K562 (cell line): ENCODE measurements around the gene PARP15. TPM values are rescaled to one million over a fixed set of nuclear protein-coding genes. Genes with fewer than 3 reads are reported as not detected.

Experiments used
- ATAC-seq: fragments of 200-7000 bp; cut with Tn5 transposase; 3 replicates; pipeline ENCODE4 v1.9.1; 2020; ENCODE audit warnings: moderate library complexity
- BruUV-seq: library from RNA; stranded (reverse); fragments of 400-500 nt; replicated peaks from 2 replicates; lab custom pipeline; 2021; lab: Mats Ljungman, UMichigan
- CTCF ChIA-PET: fragments of 300-600 bp; formaldehyde crosslinking; extraction: SDS; loops from one replicate; lab custom pipeline; 2021; ENCODE audit warnings: low intra/inter-chr PET ratio; lab: Yijun Ruan, JAX
- POLR2A ChIA-PET: fragments of 300-600, 350-650 bp; sonication (Branson Sonifier 250); formaldehyde crosslinking; extraction: SDS; loops from one replicate; lab custom pipeline; 2021; ENCODE audit warnings: antibody characterized with exemption, inconsistent platforms; lab: Yijun Ruan, JAX
- DNase-seq, 4 experiments: peaks; one replicate each; pipeline versions ENCODE4 v3.0.0 to v3.0.0-alpha.2; 2011 to 2018; ENCODE audit warnings: low spot score in 3 of 4, mixed read lengths in 3 of 4; ENCODE audit errors: extremely low read depth in 1 of 4
- FAIRE-seq: peaks from 2 replicates; lab custom pipeline; 2011; peaks lifted over from hg19 to GRCh38; lab: Jason Lieb, UNC
- H2AFZ ChIP-seq: 2 replicates; pipeline ENCODE4 v1.6.0; 2011; ENCODE audit warnings: low read depth, low read length, control low read depth, inconsistent platforms
- H3K27ac ChIP-seq: fragments of 200-600 bp; 3 replicates; pipeline ENCODE4 v1.8.0; 2011; ENCODE audit warnings: low read depth, mild to moderate bottlenecking, control low read depth, inconsistent platforms, low read length, moderate library complexity, mixed read lengths; ENCODE audit errors: extremely low read depth
- H3K27me3 ChIP-seq, 2 experiments: fragments of 300-600 bp in 1 of 2; 2 replicates in 1 of 2; 3 replicates in 1 of 2; pipeline versions ENCODE4 v1.6.0 to v1.8.0; 2011; ENCODE audit warnings: inconsistent platforms in 2 of 2, low read length in 2 of 2, mild to moderate bottlenecking in 1 of 2, mixed read lengths in 1 of 2, moderate library complexity in 1 of 2; ENCODE audit not compliant: control insufficient read depth in 2 of 2, insufficient read depth in 2 of 2
- H3K36me3 ChIP-seq: fragments of 300-600 bp; 3 replicates; pipeline ENCODE4 v1.8.0; 2011; ENCODE audit warnings: mild to moderate bottlenecking, low read length, inconsistent platforms; ENCODE audit not compliant: control insufficient read depth, insufficient read depth
- H3K4me1 ChIP-seq, 2 experiments: fragments of 200-600 bp in 1 of 2; replicated peaks in 1 of 2; 2 replicates in 1 of 2; 3 replicates in 1 of 2; pipeline versions ENCODE4 v1.5.1 to v1.8.0; 2011; ENCODE audit warnings: inconsistent platforms in 2 of 2, low read length in 2 of 2, mild to moderate bottlenecking in 1 of 2, mixed read lengths in 1 of 2, moderate library complexity in 1 of 2; ENCODE audit not compliant: control insufficient read depth in 2 of 2, insufficient read depth in 2 of 2
- H3K4me2 ChIP-seq: 2 replicates; pipeline ENCODE4 v1.6.1; 2011; ENCODE audit warnings: low read length, control low read depth, inconsistent platforms, mixed read lengths; ENCODE audit not compliant: insufficient read depth
- H3K4me3 ChIP-seq: fragments of 200-600 bp; sonication (generic), shearing (Covaris generic); 2 replicates; pipeline ENCODE4 v1.5.1; 2016; ENCODE audit warnings: control low read depth, inconsistent platforms
- H3K79me2 ChIP-seq: fragments of 200-600 bp; 3 replicates; pipeline ENCODE4 v1.8.0; 2011; ENCODE audit warnings: low read length, inconsistent platforms; ENCODE audit not compliant: control insufficient read depth, insufficient read depth
- H3K9ac ChIP-seq, 2 experiments: 2 replicates each; pipeline versions ENCODE4 v1.6.0 to v1.6.1; 2011; ENCODE audit warnings: low read depth in 2 of 2, low read length in 2 of 2, control low read depth in 1 of 2, inconsistent platforms in 1 of 2, mild to moderate bottlenecking in 1 of 2, mixed read lengths in 1 of 2; ENCODE audit not compliant: insufficient read depth in 1 of 2
- H3K9me1 ChIP-seq: one replicate; pipeline ENCODE4 v1.6.0; 2011; ENCODE audit warnings: inconsistent platforms, mild to moderate bottlenecking, low read length, moderate library complexity; ENCODE audit not compliant: control insufficient read depth, insufficient read depth
- H3K9me3 ChIP-seq: replicated peaks from 2 replicates; pipeline ENCODE4 v1.5.1; 2011; ENCODE audit warnings: low read depth, low read length, inconsistent platforms; ENCODE audit not compliant: control insufficient read depth, insufficient read depth
- H4K20me1 ChIP-seq: replicated peaks from 2 replicates; pipeline ENCODE4 v1.6.1; 2011; ENCODE audit warnings: low read length, inconsistent platforms, mixed read lengths; ENCODE audit not compliant: control insufficient read depth, insufficient read depth
- BHLHE40 ChIP-seq: IDR thresholded peaks from 2 replicates; pipeline ENCODE4 v1.6.1; 2011; ENCODE audit warnings: low read length, improper control_type of control experiment
- C11orf30 ChIP-seq: fragments of 450-650 bp; IDR thresholded peaks from 2 replicates; pipeline ENCODE4 v1.6.1; 2016; ENCODE audit warnings: low read depth, mild to moderate bottlenecking
- CEBPB ChIP-seq: fragments of 450-650 bp; IDR thresholded peaks from 2 replicates; pipeline ENCODE4 v1.6.1; 2016; ENCODE audit warnings: missing genetic modification characterization, missing compliant biosample characterization
- CSDE1 ChIP-seq, 2 experiments: fragments of 450-650 bp; IDR thresholded peaks; 2 replicates each; pipeline ENCODE4 v1.6.1; 2016; ENCODE audit warnings: mild to moderate bottlenecking in 1 of 2
- DMBX1 ChIP-seq: fragments of 250-450 bp; sonication (Bioruptor Pico); IDR thresholded peaks from 2 replicates; pipeline ENCODE4 v1.8.0; 2022; ENCODE audit warnings: inconsistent platforms, mild to moderate bottlenecking, moderate library complexity, borderline replicate concordance
- JUND ChIP-seq, 2 experiments: IDR thresholded peaks; 2 replicates in 1 of 2; 3 replicates in 1 of 2; pipeline ENCODE4 v1.6.1; 2011; ENCODE audit warnings: borderline replicate concordance in 2 of 2, low read depth in 2 of 2, low read length in 2 of 2, improper control_type of control experiment in 1 of 2, missing biosample characterization in 1 of 2, missing genetic modification characterization in 1 of 2, missing genetic modification reagents in 1 of 2
- MAFF ChIP-seq: IDR thresholded peaks from 2 replicates; pipeline ENCODE4 v1.6.1; 2012; ENCODE audit warnings: low read length, improper control_type of control experiment
- MAFG ChIP-seq: fragments of 450-650 bp; conservative IDR thresholded peaks from 2 replicates; pipeline ENCODE4 v1.6.1; 2016; ENCODE audit warnings: missing genetic modification characterization, missing compliant biosample characterization
- MAFK ChIP-seq: IDR thresholded peaks from 2 replicates; pipeline ENCODE4 v1.6.1; 2011; ENCODE audit warnings: low read length, improper control_type of control experiment
- MBD2 ChIP-seq: sonication (generic); IDR thresholded peaks from 2 replicates; pipeline ENCODE4 v1.6.1; 2016; ENCODE audit warnings: low read depth, borderline replicate concordance
- NFE2 ChIP-seq: IDR thresholded peaks from 2 replicates; pipeline ENCODE4 v1.6.1; 2014; ENCODE audit warnings: antibody characterized with exemption, low read depth
- NFE2L1 ChIP-seq: fragments of 450-650 bp; IDR thresholded peaks from 2 replicates; pipeline ENCODE4 v1.6.1; 2016; ENCODE audit warnings: missing genetic modification characterization, low read depth, mild to moderate bottlenecking, missing compliant biosample characterization, moderate library complexity, borderline replicate concordance
- NUFIP1 ChIP-seq: fragments of 450-650 bp; IDR thresholded peaks from 2 replicates; pipeline ENCODE4 v1.6.1; 2018; ENCODE audit not compliant: partially characterized antibody
- USF2 ChIP-seq: sonication (generic); formaldehyde crosslinking; IDR thresholded peaks from 2 replicates; pipeline ENCODE4 v1.5.0; 2020; ENCODE audit warnings: missing genetic modification reagents
- ZKSCAN1 ChIP-seq: fragments of 150-350 bp; IDR thresholded peaks from 2 replicates; pipeline ENCODE4 v1.6.1; 2016; ENCODE audit warnings: low read depth, low read length
- ZNF316 ChIP-seq: fragments of 450-650 bp; IDR thresholded peaks from 2 replicates; pipeline ENCODE4 v1.6.1; 2016
- WGBS: fragments of 100-300 bp; shearing (Covaris generic); methylation state at CpG from one replicate; pipeline ENCODE4 v1.1.6; 2016; ENCODE audit warnings: low coverage, mixed read lengths; ENCODE audit not compliant: insufficient coverage; ENCODE audit errors: missing lambda C conversion rate; 5-methylcytosine and 5-hydroxymethylcytosine counted together
- in situ Hi-C: fragments of 300-500 bp; cut with MboI; formaldehyde crosslinking; loops from 4 replicates; pipeline ENCODE4 v1.15.0; 2018; ENCODE audit warnings: inconsistent platforms, mixed read lengths
- intact Hi-C: fragments of 100-400 bp; cut with micrococcal nuclease; formaldehyde crosslinking; loops from 2 replicates; pipeline ENCODE4 v1.14.2; 2022
- polyA plus RNA-seq, 8 experiments: library from polyadenylated mRNA; depleted of rRNA in 4 of 8; stranded (reverse) in 5 of 8; unstranded in 3 of 8; fragments of >200 nt; fragmentation: Nextera tagmentation in 2 of 8; fragmentation: Illumina TruSeq in 1 of 8; extraction: Ambion mirVana in 2 of 8; extraction: Trizol in 1 of 8; gene quantifications; 2 replicates each; pipeline versions ENCODE4 v1.2.1 to v1.2.3, GENCODE V29; 2011 to 2014; ENCODE audit warnings: inconsistent platforms in 1 of 8, missing spikeins in 1 of 8
- total RNA-seq, 7 experiments: library from RNA; depleted of rRNA in 6 of 7; stranded (reverse); fragments of >200 nt in 6 of 7; fragmentation: Illumina TruSeq in 2 of 7; extraction: Trizol in 2 of 7; gene quantifications; 2 replicates each; pipeline versions ENCODE4 v1.2.1 to v1.2.3, GENCODE V29; 2011 to 2021; ENCODE audit warnings: low replicate concordance in 1 of 7

PARP15 gene
- total and polyA plus RNA-seq, 9 of the 15 experiments (the other 6 are each of a cell fraction or from before 2014, with no cell fraction given) = 0.05 to 0.40 (median 0.13) TPM

GRCh38 chr3:122589297-122589696 is 11.8 kb downstream of the PARP15 start:
- ChIA-PET CTCF (no interaction called here), POLR2A (no interaction called here)
- no TSS peak for BruUV-seq
- no peak for DNase-seq
- TF ChIP-seq ZKSCAN1 = no peak
- TF ChIP-seq C11orf30 = peak; percentile 71
- TF ChIP-seq CSDE1 (IDR thresholded peaks at IDR 0.05) = no peak
- TF ChIP-seq NUFIP1 = no peak
- TF ChIP-seq MBD2 = no peak
- peak; percentile 73 for TF ChIP-seq MAFF
- peak; percentile 46; the same call in 1 of the 2 replicates for TF ChIP-seq MAFK
- TF ChIP-seq ZNF316 = peak; percentile 87
- TF ChIP-seq DMBX1 = no peak
- no peak for TF ChIP-seq USF2
- TF ChIP-seq NFE2L1 (tag) = peak; percentile 62
- TF ChIP-seq BHLHE40 = no peak
- peak; percentile 82 for TF ChIP-seq NFE2
- TF ChIP-seq MAFG (tag) = peak; percentile 82
- no peak for TF ChIP-seq CEBPB (tag)
- no peak for TF ChIP-seq JUND (IDR thresholded peaks at IDR 0.05; ENCODE audit: borderline replicate concordance, low read depth, low read length)
- no peak for TF ChIP-seq JUND (tag; IDR thresholded peaks at IDR 0.05; ENCODE audit: borderline replicate concordance, low read depth, low read length)
- no peak for FAIRE-seq
- Histone ChIP-seq H3K27ac (no peak overlapping the region), H4K20me1 (no peaks in the 10 kb centered on the region), H3K9ac (no peak overlapping the region), H3K4me2 (no peak overlapping the region), H3K9me3 (no peaks in the 10 kb centered on the region), H3K36me3 (no peaks in the 10 kb centered on the region), H2AFZ (peak overlapping the region; percentile 49), H3K79me2 (no peaks in the 10 kb centered on the region), H3K27me3 (no peaks in the 10 kb centered on the region), H3K4me3 (no peak overlapping the region), H3K9me1 (no peaks in the 10 kb centered on the region), H3K4me1 (no peaks in the 10 kb centered on the region)
- 20% methylated on average over 4 of the region's 5 CpGs for WGBS
- no peak for ATAC-seq
- in situ Hi-C loops = no loop called here
- intact Hi-C loops = no loop called here
